Activated naive CD4-positive, alpha-beta T cell treated with anti-CD3 and anti-CD28 coated beads, Interleukin-2, amount 10 ng/mL, durations not matched to agents 7 days and 5 days (primary cell): Measurements from ENCODE around the gene GOLGA8H.
A peak's percentile ranks its signal among the peaks of the same experiment; 100 is the strongest.
"Not testable (repeated sequence)": the region's sequence is repeated elsewhere in the genome, so short reads cannot be mapped to it uniquely, and the experiment has no call there.

Experiments used
- CTCF ChIA-PET: fragments of 350-600 bp; sonication (Branson Sonifier 250); formaldehyde crosslinking; loops from one replicate; lab custom pipeline; 2021; ENCODE audit warnings: antibody characterized with exemption; lab: Charles Lee
- DNase-seq: peaks from one replicate; pipeline ENCODE4 v3.0.0-alpha.2; 2020
- H3K27ac Mint-ChIP-seq: one replicate; pipeline ENCODE4 v1.8.0; 2021; ENCODE audit warnings: mild to moderate bottlenecking, moderate library complexity, mixed read lengths
- H3K27me3 Mint-ChIP-seq: one replicate; pipeline ENCODE4 v1.8.0; 2021; ENCODE audit warnings: mild to moderate bottlenecking, mixed read lengths
- H3K36me3 Mint-ChIP-seq: one replicate; pipeline ENCODE4 v1.8.0; 2021; ENCODE audit warnings: mixed read lengths
- H3K4me1 Mint-ChIP-seq: one replicate; pipeline ENCODE4 v1.8.0; 2021; ENCODE audit warnings: mixed read lengths
- H3K4me3 Mint-ChIP-seq: one replicate; pipeline ENCODE4 v1.8.0; 2021; ENCODE audit warnings: mild to moderate bottlenecking, moderate library complexity, mixed read lengths
- H3K9me3 Mint-ChIP-seq: one replicate; pipeline ENCODE4 v1.8.0; 2021; ENCODE audit warnings: mixed read lengths

The GOLGA8H gene, protein sequence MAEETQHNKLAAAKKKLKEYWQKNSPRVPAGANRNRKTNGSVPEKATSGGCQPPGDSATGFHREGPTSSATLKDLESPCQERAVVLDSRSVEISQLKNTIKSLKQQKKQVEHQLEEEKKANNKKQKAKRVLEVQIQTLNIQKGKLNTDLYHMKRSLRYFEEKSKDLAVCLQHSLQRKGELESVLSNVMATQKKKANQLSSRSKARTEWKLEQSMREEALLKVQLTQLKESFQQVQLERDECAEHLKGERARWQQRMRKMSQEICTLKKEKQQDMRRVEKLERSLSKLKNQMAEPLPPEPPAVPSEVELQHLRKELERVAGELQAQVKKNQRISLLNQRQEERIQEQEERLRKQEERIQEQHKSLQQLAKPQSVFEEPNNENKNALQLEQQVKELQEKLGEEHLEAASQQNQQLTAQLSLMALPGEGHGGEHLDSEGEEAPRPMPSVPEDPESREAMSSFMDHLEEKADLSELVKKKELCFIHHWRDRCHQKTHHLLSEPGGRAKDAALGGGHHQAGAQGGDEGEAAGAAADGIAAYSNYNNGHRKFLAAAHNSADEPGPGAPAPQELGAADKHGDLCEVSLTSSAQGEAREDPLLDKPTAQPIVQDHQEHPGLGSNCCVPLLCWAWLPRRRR

DNA sequence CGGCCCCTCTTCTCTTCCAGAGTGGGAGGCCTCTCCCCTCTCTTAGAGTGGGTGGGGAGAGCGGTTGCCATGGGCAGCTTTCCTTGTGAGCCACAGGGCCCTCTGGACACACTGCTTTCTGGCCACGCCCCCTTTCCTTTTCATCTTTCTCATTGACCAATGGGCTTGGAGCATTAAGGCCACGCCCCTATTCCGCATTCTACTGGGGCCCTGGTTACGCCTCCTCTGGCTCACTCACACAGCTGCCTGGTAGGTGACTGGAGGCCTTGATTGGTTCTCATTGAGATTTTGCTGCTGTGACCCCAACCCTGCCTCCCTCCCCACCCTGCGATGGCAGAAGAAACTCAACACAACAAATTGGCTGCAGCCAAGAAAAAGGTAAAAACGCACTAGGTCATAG is at the start of gene GOLGA8H:
Gene GOLGA8H, plus strand, starts transcription at position 233 of the 400 bp plus-strand sequence. Its CDS starts 98 bp downstream, at position 331.
- H3K27ac Mint-ChIP-seq, H3K27me3 Mint-ChIP-seq, H3K9me3 Mint-ChIP-seq, H3K4me3 Mint-ChIP-seq, CTCF ChIA-PET, DNase-seq, H3K4me1 Mint-ChIP-seq, H3K36me3 Mint-ChIP-seq: not testable (repeated sequence)

DNA sequence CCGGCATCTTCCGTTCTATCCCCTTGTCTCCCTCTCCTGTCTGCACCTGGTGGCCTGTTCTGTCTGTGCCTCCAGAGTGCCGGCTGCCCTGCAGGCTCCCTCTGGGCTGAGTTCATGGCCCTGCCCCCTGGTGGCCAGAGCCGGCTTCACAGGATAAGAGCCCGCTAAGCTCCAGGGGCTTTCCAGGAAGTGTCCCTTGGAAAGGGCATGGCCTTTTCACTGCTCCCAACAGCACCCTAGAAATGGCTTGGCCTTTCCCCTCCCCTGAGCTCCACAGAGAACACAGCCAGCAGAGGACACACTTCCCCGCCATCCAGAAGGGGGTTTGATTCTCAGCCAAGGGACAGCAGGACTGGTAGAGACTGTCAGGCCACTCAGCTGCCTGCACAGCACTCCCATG is 36.9 kb upstream of the GOLGA8H start:
- H3K36me3 Mint-ChIP-seq, CTCF ChIA-PET, H3K4me1 Mint-ChIP-seq, H3K4me3 Mint-ChIP-seq, H3K9me3 Mint-ChIP-seq, H3K27me3 Mint-ChIP-seq, H3K27ac Mint-ChIP-seq: not testable (repeated sequence)
- peak; percentile 22 for DNase-seq

GRCh38 chr15:30573012-30573491 is 30.8 kb upstream of the GOLGA8H start:
- H3K27me3 Mint-ChIP-seq, H3K4me1 Mint-ChIP-seq, H3K36me3 Mint-ChIP-seq, DNase-seq, H3K27ac Mint-ChIP-seq, H3K9me3 Mint-ChIP-seq, H3K4me3 Mint-ChIP-seq, CTCF ChIA-PET: not testable (repeated sequence)

- H3K27ac Mint-ChIP-seq, H3K4me3 Mint-ChIP-seq, H3K36me3 Mint-ChIP-seq, H3K9me3 Mint-ChIP-seq, H3K4me1 Mint-ChIP-seq, DNase-seq, H3K27me3 Mint-ChIP-seq, CTCF ChIA-PET: not testable (repeated sequence)
Measured at GRCh38 chr15:30579394-30579970, 24.3 kb upstream of the GOLGA8H start.

DNA sequence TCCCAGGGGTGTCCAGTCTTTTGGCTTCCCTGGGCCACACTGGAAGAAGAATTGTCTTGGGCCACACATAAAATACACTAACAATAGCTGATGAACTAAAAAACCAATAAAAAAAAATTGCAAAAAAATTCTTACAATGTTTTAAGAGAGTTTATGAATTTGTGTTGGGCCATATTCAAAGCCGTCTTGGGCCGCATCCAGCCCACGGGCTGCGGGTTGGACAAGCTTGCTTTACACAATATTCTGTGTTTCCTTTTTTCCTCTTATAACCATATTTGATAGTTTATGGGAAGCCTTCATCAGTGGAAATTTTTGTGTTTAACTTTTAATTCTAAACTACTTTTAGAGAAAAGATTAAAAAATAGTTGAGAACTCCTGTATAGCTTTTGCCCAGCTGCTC is 23.1 kb upstream of the GOLGA8H start:
- H3K27ac Mint-ChIP-seq, H3K4me3 Mint-ChIP-seq, H3K27me3 Mint-ChIP-seq, DNase-seq, H3K9me3 Mint-ChIP-seq, CTCF ChIA-PET, H3K36me3 Mint-ChIP-seq, H3K4me1 Mint-ChIP-seq: not testable (repeated sequence)

- H3K36me3 Mint-ChIP-seq, DNase-seq, H3K4me1 Mint-ChIP-seq, H3K27me3 Mint-ChIP-seq, H3K4me3 Mint-ChIP-seq, H3K27ac Mint-ChIP-seq, H3K9me3 Mint-ChIP-seq, CTCF ChIA-PET: not testable (repeated sequence)
Measured at GRCh38 chr15:30598953-30599352, 4.9 kb upstream of the GOLGA8H start.

GRCh38 chr15:30612271-30612670 is 8.4 kb downstream of the GOLGA8H start:
- H3K36me3 Mint-ChIP-seq, CTCF ChIA-PET, H3K4me1 Mint-ChIP-seq, DNase-seq, H3K27ac Mint-ChIP-seq, H3K9me3 Mint-ChIP-seq, H3K27me3 Mint-ChIP-seq, H3K4me3 Mint-ChIP-seq: not testable (repeated sequence)

DNA sequence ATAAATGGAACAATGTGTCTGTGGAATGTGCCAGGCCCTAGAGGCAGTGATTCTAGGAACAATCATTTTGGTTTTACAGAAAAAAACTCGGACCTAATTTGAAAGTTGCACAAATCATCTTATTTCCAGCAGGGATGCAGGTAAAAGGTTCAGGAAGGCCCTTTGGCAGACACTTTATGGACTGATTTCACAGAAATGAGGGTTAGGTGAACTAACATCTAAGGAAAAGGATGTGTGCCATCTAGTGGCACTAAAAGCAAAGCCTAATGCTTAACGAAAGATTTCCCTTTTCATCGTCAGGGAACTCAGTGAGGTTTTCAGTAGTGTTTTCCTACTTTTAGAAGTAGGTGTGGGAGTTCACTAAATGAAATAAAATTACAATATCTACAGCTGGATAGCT is 17.5 kb downstream of the GOLGA8H start:
- H3K9me3 Mint-ChIP-seq, DNase-seq, H3K4me1 Mint-ChIP-seq, H3K27ac Mint-ChIP-seq, H3K27me3 Mint-ChIP-seq, H3K36me3 Mint-ChIP-seq, CTCF ChIA-PET, H3K4me3 Mint-ChIP-seq: not testable (repeated sequence)

DNA sequence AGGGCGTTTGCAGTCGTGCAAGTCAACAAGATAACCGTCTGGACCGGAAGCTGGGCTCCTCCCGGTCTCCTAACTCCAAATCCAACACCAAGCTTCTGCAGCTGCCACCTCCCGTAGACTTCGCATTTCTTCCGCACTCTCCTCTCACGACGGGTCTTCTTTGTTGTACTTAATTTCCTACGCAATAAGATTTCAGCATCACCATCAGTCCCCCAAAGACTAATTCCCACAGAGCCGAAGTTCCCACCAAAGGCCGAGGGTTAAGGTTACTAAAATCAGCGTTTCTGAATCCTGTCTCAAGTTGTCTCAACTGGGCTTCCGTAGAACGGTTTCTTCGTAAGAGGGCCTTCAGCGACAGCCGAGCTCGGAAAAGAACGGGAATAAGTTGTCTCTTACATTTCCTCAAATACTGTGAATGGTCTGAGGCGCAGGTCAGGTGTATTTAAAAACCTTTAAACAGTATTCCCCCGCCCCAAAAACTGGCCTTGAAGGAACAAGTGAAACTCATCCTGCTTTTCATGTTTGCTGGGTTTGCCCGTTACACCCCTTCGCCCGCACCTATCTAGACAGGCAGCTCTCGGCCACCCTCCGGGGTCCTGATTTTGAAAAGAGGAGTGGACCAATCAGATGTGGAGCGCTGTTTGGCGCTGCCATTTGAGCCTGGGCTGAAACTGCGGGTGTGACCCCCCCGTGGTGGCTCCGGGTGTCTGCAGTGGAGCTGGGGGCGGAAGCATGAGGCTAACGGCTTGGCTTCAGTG is 21.8 kb downstream of the GOLGA8H start, which contains the start of gene ARHGAP11B:
Gene ARHGAP11B, plus strand, starts transcription at position 693 of the 758 bp plus-strand sequence.
- H3K27me3 Mint-ChIP-seq, CTCF ChIA-PET, H3K9me3 Mint-ChIP-seq: not testable (repeated sequence)
- peaks cover 31% of the 10 kb centered on the region for H3K4me1 Mint-ChIP-seq
- peak; percentile 97 for DNase-seq
- peaks cover 13% of the 10 kb centered on the region for H3K36me3 Mint-ChIP-seq
- H3K27ac Mint-ChIP-seq: peak within 1 kb of the TSS; percentile 96
- H3K4me3 Mint-ChIP-seq: peak within 1 kb of the TSS; percentile 86

- H3K27me3 Mint-ChIP-seq, CTCF ChIA-PET, H3K9me3 Mint-ChIP-seq, DNase-seq: not testable (repeated sequence)
- H3K36me3 Mint-ChIP-seq: peaks cover 13% of the 10 kb centered on the region
- peak overlapping the region; percentile 96 for H3K27ac Mint-ChIP-seq
- peaks cover 31% of the 10 kb centered on the region for H3K4me1 Mint-ChIP-seq
- peak overlapping the region; percentile 86 for H3K4me3 Mint-ChIP-seq
Measured at GRCh38 chr15:30626194-30626565, 22.4 kb downstream of the GOLGA8H start.

DNA sequence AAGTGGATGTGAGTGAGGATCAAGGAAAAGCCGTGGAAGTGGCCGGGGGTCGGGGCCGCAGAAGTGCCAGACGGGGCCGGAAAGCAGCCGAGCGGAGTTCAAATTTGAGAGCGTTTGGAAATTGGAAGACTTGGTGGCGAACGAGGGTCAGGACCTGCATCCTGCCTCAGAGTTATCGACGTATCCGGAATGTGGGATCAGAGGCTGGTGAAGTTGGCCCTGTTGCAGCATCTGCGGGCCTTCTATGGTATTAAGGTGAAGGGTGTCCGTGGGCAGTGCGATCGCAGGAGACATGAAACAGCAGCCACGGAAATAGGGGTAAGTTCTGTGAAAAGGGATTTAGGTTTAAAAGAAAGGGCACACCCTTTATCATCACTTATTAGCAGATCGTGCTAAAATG is 22.8 kb downstream of the GOLGA8H start:
- Mint-ChIP-seq H3K27ac (peak overlapping the region; percentile 96), H3K4me1 (peaks cover 31% of the 10 kb centered on the region)
- H3K27me3 Mint-ChIP-seq: not testable (repeated sequence)

DNA sequence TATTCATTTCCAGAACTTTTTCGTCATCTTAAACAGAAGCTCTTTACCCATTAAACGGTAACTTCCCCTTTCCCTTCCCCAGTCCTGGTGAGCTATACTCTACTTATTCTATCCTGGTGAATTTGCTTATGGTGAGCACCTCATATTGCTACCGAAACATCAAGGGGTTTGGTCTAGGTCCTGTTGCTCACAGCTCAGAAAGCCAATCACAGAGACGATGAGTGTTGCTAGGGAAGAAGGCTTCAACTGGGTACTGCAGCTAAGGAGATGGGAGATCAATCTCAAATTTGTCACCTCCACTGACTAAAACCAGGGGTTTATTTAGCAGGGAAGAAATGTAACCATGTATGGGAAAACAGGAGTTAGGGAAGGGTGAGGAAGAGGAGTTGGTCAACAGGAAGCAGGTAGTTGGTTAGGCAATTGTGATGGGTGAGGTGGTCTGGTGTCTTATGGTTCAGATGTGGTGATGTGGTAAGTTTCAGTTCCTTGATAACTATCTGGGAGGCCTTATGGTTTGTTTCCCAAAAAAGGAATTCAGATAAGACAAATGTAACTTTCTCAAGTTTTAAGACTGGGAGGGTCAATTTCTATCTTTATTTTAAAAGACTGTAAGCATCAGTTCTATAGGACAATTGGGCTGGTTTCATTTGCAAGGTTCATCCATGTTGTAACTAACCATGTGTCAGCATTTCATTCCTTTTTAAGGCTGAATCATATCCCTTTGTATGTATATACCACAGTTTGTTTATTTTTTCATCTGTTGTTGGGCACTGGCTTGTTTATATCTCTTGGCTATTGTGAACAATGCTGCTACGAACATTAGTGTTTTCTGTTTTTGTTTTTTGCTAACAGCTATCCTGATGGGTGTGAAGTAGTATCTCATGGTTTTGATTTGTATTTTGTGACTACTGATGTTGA is 46.4 kb downstream of the GOLGA8H start:
- H3K4me3 Mint-ChIP-seq: no peak overlapping the region
- H3K27me3 Mint-ChIP-seq: no peaks in the 10 kb centered on the region
- DNase-seq: no peak
- peaks cover 59% of the 10 kb centered on the region for H3K36me3 Mint-ChIP-seq
- H3K27ac Mint-ChIP-seq: peak overlapping the region; percentile 19
- CTCF ChIA-PET: no interaction called here
- no peaks in the 10 kb centered on the region for H3K9me3 Mint-ChIP-seq
- peaks cover 45% of the 10 kb centered on the region for H3K4me1 Mint-ChIP-seq

More for the DNA sequence above, 22.8 kb downstream of the GOLGA8H start:
- DNase-seq: peak; percentile 34
- peak overlapping the region; percentile 86 for H3K4me3 Mint-ChIP-seq
- H3K9me3 Mint-ChIP-seq, CTCF ChIA-PET: not testable (repeated sequence)
- peaks cover 13% of the 10 kb centered on the region for H3K36me3 Mint-ChIP-seq

DNA sequence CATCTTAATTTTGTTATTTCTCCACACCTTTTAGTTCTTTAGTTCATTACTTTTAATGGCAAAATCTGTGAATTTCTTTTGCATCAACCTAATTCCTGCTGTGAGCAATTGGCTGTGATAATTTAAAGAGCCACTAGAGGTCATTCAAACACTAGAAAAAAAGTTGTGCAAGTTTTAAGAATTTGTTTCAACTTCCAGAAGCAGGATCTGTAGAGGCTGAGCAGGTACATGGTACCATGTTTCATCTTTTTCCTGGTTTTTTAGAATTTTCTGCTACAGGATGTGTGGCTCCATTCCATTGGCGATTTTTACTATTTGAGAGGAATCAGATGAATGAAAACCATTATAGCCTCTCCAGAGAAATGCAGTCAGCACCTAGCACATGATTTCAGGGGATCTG is 57.3 kb downstream of the GOLGA8H start:
- H3K9me3 Mint-ChIP-seq, H3K4me3 Mint-ChIP-seq, H3K27me3 Mint-ChIP-seq, DNase-seq, CTCF ChIA-PET, H3K4me1 Mint-ChIP-seq: not testable (repeated sequence)
- peak overlapping the region; percentile 33 for H3K27ac Mint-ChIP-seq
- peaks cover 29% of the 10 kb centered on the region for H3K36me3 Mint-ChIP-seq
